CD14-positive monocyte (primary cell): ENCODE data around the gene MSI2. TPM values are rescaled to one million over a fixed set of nuclear protein-coding genes. Genes with fewer than 3 reads are reported as not detected.

Source experiments
- DNase-seq, 3 donors: peaks; one replicate each; pipeline ENCODE4 v3.0.0-alpha.2; 2011 to 2022
- H2AFZ ChIP-seq: 2 replicates; pipeline ENCODE4 v1.6.0; 2012; ENCODE audit warnings: mild to moderate bottlenecking, low read depth, low read length, inconsistent platforms; ENCODE audit not compliant: insufficient read depth, poor library complexity, severe bottlenecking
- H3K27ac ChIP-seq, 2 donors: 1 replicate in 1 of 2; 2 replicates in 1 of 2; pipeline ENCODE4 v1.5.1; 2012 to 2013; ENCODE audit warnings: low read length in 2 of 2, control low read depth in 1 of 2, inconsistent platforms in 1 of 2, low read depth in 1 of 2, mild to moderate bottlenecking in 1 of 2
- H3K27me3 ChIP-seq, 2 donors: one replicate each; pipeline versions ENCODE4 v1.6.0 to v1.6.1; 2011 to 2013; ENCODE audit warnings: low read length in 2 of 2; ENCODE audit not compliant: control insufficient read depth in 2 of 2, insufficient read depth in 2 of 2
- H3K36me3 ChIP-seq, 2 donors: replicated peaks in 1 of 2; 1 replicate in 1 of 2; 2 replicates in 1 of 2; pipeline versions ENCODE4 v1.5.1 to v1.6.1; 2012 to 2013; ENCODE audit warnings: low read length in 2 of 2, control low read depth in 1 of 2, inconsistent platforms in 1 of 2, mild to moderate bottlenecking in 1 of 2; ENCODE audit not compliant: insufficient read depth in 2 of 2, control insufficient read depth in 1 of 2
- H3K4me1 ChIP-seq, 2 donors: 1 replicate in 1 of 2; 2 replicates in 1 of 2; pipeline versions ENCODE4 v1.5.1 to v1.6.1; 2012 to 2013; ENCODE audit warnings: low read length in 2 of 2, control low read depth in 1 of 2, inconsistent platforms in 1 of 2, mild to moderate bottlenecking in 1 of 2, moderate library complexity in 1 of 2; ENCODE audit not compliant: insufficient read depth in 2 of 2, control insufficient read depth in 1 of 2
- H3K4me2 ChIP-seq: replicated peaks from 2 replicates; pipeline ENCODE3; 2012; ENCODE audit warnings: low read length, moderate library complexity, mild to moderate bottlenecking; ENCODE audit not compliant: poor library complexity, severe bottlenecking; ENCODE audit errors: extremely low read depth
- H3K4me3 ChIP-seq, 3 experiments: fragments of 200-600 bp in 1 of 3; sonication (generic) in 1 of 3; replicated peaks in 1 of 3; 1 replicate in 2 of 3; 2 replicates in 1 of 3; pipeline ENCODE4 v1.5.1; 2011 to 2013; ENCODE audit warnings: low read length in 3 of 3, mild to moderate bottlenecking in 3 of 3, control low read depth in 2 of 3, low read depth in 2 of 3, inconsistent platforms in 1 of 3, moderate library complexity in 1 of 3
- H3K79me2 ChIP-seq: 2 replicates; pipeline ENCODE4 v1.6.0; 2012; ENCODE audit warnings: mild to moderate bottlenecking, control low read depth, inconsistent platforms, low read length, moderate library complexity; ENCODE audit not compliant: insufficient read depth
- H3K9ac ChIP-seq: 2 replicates; pipeline ENCODE4 v1.6.0; 2017; ENCODE audit warnings: low read length, mild to moderate bottlenecking; ENCODE audit not compliant: insufficient read depth, poor library complexity, severe bottlenecking
- H3K9me3 ChIP-seq, 2 donors: replicated peaks in 1 of 2; 1 replicate in 1 of 2; 2 replicates in 1 of 2; pipeline versions ENCODE4 v1.5.1 to v1.6.1; 2012 to 2013; ENCODE audit warnings: low read length in 2 of 2, control low read depth in 1 of 2; ENCODE audit not compliant: control insufficient read depth in 1 of 2, insufficient read depth in 1 of 2
- H4K20me1 ChIP-seq: 2 replicates; pipeline ENCODE4 v1.6.0; 2012; ENCODE audit warnings: mild to moderate bottlenecking, low read length, control low read depth, moderate library complexity; ENCODE audit not compliant: insufficient read depth
- H3K27ac Mint-ChIP-seq, 7 donors: one replicate each; pipeline ENCODE4 v1.8.0; 2020; ENCODE audit warnings: mild to moderate bottlenecking in 7 of 7, mixed read lengths in 7 of 7, moderate library complexity in 6 of 7, inconsistent platforms in 2 of 7
- H3K27me3 Mint-ChIP-seq, 3 donors: one replicate each; pipeline ENCODE4 v1.8.0; 2021 to 2022; ENCODE audit warnings: low read depth in 3 of 3, mild to moderate bottlenecking in 3 of 3, mixed read lengths in 3 of 3, moderate library complexity in 3 of 3, inconsistent platforms in 1 of 3
- H3K36me3 Mint-ChIP-seq, 2 donors: one replicate each; pipeline ENCODE4 v1.8.0; 2020; ENCODE audit warnings: mixed read lengths in 2 of 2, inconsistent platforms in 1 of 2, mild to moderate bottlenecking in 1 of 2
- H3K4me1 Mint-ChIP-seq: one replicate; pipeline ENCODE4 v1.8.0; 2020; ENCODE audit warnings: mild to moderate bottlenecking, mixed read lengths
- H3K4me3 Mint-ChIP-seq, 2 donors: one replicate each; pipeline ENCODE4 v1.8.0; 2020; ENCODE audit warnings: mild to moderate bottlenecking in 2 of 2, mixed read lengths in 2 of 2, moderate library complexity in 1 of 2
- H3K9me3 Mint-ChIP-seq, 7 donors: one replicate each; pipeline ENCODE4 v1.8.0; 2020 to 2022; ENCODE audit warnings: mixed read lengths in 7 of 7, mild to moderate bottlenecking in 6 of 7, moderate library complexity in 6 of 7, inconsistent platforms in 2 of 7
- CTCF ChIP-seq: fragments of 200-600 bp; IDR thresholded peaks from one replicate; pipeline ENCODE4 v1.8.0; 2022; ENCODE audit warnings: antibody characterized with exemption, mild to moderate bottlenecking
- WGBS: methylation state at CpG from one replicate; pipeline ENCODE4 v1.1.5; 2013; ENCODE audit warnings: missing lambda C conversion rate; ENCODE audit not compliant: insufficient coverage; 5-methylcytosine and 5-hydroxymethylcytosine counted together
- intact Hi-C, 2 donors: fragments of 100-400 bp; cut with micrococcal nuclease; formaldehyde crosslinking; loops; one replicate each; pipeline versions ENCODE4 v1.15.0 to v1.15.1; 2023
- polyA plus RNA-seq, 3 donors: library from polyadenylated mRNA; depleted of rRNA in 1 of 3; unstranded in 2 of 3; stranded (reverse) in 1 of 3; fragments of 300-500 nt in 2 of 3; fragments of >200 nt in 1 of 3; fragmentation: Illumina TruSeq in 2 of 3; gene quantifications; 1 replicate in 2 of 3; 2 replicates in 1 of 3; pipeline ENCODE4 v1.2.3, GENCODE V29; 2012 to 2021

MSI2 gene
- polyA plus RNA-seq, 3 donors, result 0.20 to 6.6 (median 0.37) TPM

GRCh38 chr17:57338257-57338914, 82.1 kb downstream of the MSI2 start:
- Mint-ChIP-seq H3K4me3 (peak overlapping the region in 1 of 2 donors; percentile 61), H3K27ac (no peak overlapping the region), H3K27me3 (peaks cover 20 to 64% (median 33%) of the 10 kb centered on the region in 3 donors), H3K9me3 (peaks cover 0 to 6% (median 3%) of the 10 kb centered on the region in 7 donors), H3K4me1 (peaks cover 15% of the 10 kb centered on the region), H3K36me3 (peaks cover 6 to 28% of the 10 kb centered on the region in 2 donors)
- H3K9me3 ChIP-seq, result no peaks in the 10 kb centered on the region
- intact Hi-C loops, result no loop called here
- H3K4me3 ChIP-seq, result no peak overlapping the region
- peaks cover 0 to 14% of the 10 kb centered on the region in 2 donors for H3K27me3 ChIP-seq
- no peak for DNase-seq
- H3K79me2 ChIP-seq, result no peaks in the 10 kb centered on the region
- no peak for TF ChIP-seq CTCF
- H3K9ac ChIP-seq, result no peak overlapping the region
- peaks cover 23% of the 10 kb centered on the region for H4K20me1 ChIP-seq
- no peak overlapping the region for H3K27ac ChIP-seq
- no peaks in the 10 kb centered on the region for H3K36me3 ChIP-seq
- H3K4me2 ChIP-seq, result no peak overlapping the region
- no peak overlapping the region for H2AFZ ChIP-seq
- 29% methylated on average over 9 of the region's 13 CpGs for WGBS
- peaks cover 6 to 9% of the 10 kb centered on the region in 2 donors for H3K4me1 ChIP-seq

GRCh38 chr17:57340160-57340981, 84.0 kb downstream of the MSI2 start:
- Mint-ChIP-seq H3K27ac (peak overlapping the region in 1 of 7 donors; percentile 23), H3K4me3 (peak overlapping the region in 1 of 2 donors; percentile 56), H3K27me3 (peaks cover 21 to 60% (median 30%) of the 10 kb centered on the region in 3 donors), H3K36me3 (peaks cover 6 to 31% of the 10 kb centered on the region in 2 donors), H3K9me3 (peaks cover 0 to 6% (median 3%) of the 10 kb centered on the region in 7 donors), H3K4me1 (peaks cover 15% of the 10 kb centered on the region)
- Histone ChIP-seq H2AFZ (no peak overlapping the region), H3K36me3 (no peaks in the 10 kb centered on the region), H3K4me1 (peaks cover 6 to 9% of the 10 kb centered on the region in 2 donors), H3K4me3 (no peak overlapping the region), H3K9ac (no peak overlapping the region), H3K27ac (no peak overlapping the region), H3K79me2 (no peaks in the 10 kb centered on the region), H3K27me3 (peaks cover 0 to 14% of the 10 kb centered on the region in 2 donors), H3K4me2 (no peak overlapping the region), H4K20me1 (peaks cover 22% of the 10 kb centered on the region), H3K9me3 (no peaks in the 10 kb centered on the region)
- TF ChIP-seq CTCF, result no peak
- no peak for DNase-seq
- 86% methylated on average over 7 of the region's 8 CpGs for WGBS
- intact Hi-C loops, result no loop called here
